K562 (cell line): Measurements from ENCODE around the gene NKD1. TPM values are rescaled to one million over a fixed set of nuclear protein-coding genes. Genes with fewer than 3 reads are reported as not detected.

ENCODE experiments used
- ATAC-seq: fragments of 200-7000 bp; cut with Tn5 transposase; 3 replicates; pipeline ENCODE4 v1.9.1; 2020; ENCODE audit warnings: moderate library complexity
- BruUV-seq: library from RNA; stranded (reverse); fragments of 400-500 nt; replicated peaks from 2 replicates; lab custom pipeline; 2021; lab: Mats Ljungman, UMichigan
- CTCF ChIA-PET: fragments of 300-600 bp; formaldehyde crosslinking; extraction: SDS; loops from one replicate; lab custom pipeline; 2021; ENCODE audit warnings: low intra/inter-chr PET ratio; lab: Yijun Ruan, JAX
- POLR2A ChIA-PET: fragments of 300-600, 350-650 bp; sonication (Branson Sonifier 250); formaldehyde crosslinking; extraction: SDS; loops from one replicate; lab custom pipeline; 2021; ENCODE audit warnings: antibody characterized with exemption, inconsistent platforms; lab: Yijun Ruan, JAX
- DNase-seq, 4 experiments: peaks; one replicate each; pipeline versions ENCODE4 v3.0.0 to v3.0.0-alpha.2; 2011 to 2018; ENCODE audit warnings: low spot score in 3 of 4, mixed read lengths in 3 of 4; ENCODE audit errors: extremely low read depth in 1 of 4
- FAIRE-seq: peaks from 2 replicates; lab custom pipeline; 2011; peaks lifted over from hg19 to GRCh38; lab: Jason Lieb, UNC
- H2AFZ ChIP-seq: 2 replicates; pipeline ENCODE4 v1.6.0; 2011; ENCODE audit warnings: low read depth, low read length, control low read depth, inconsistent platforms
- H3K27ac ChIP-seq: fragments of 200-600 bp; 3 replicates; pipeline ENCODE4 v1.8.0; 2011; ENCODE audit warnings: low read depth, mild to moderate bottlenecking, control low read depth, inconsistent platforms, low read length, moderate library complexity, mixed read lengths; ENCODE audit errors: extremely low read depth
- H3K27me3 ChIP-seq, 2 experiments: fragments of 300-600 bp in 1 of 2; 2 replicates in 1 of 2; 3 replicates in 1 of 2; pipeline versions ENCODE4 v1.6.0 to v1.8.0; 2011; ENCODE audit warnings: inconsistent platforms in 2 of 2, low read length in 2 of 2, mild to moderate bottlenecking in 1 of 2, mixed read lengths in 1 of 2, moderate library complexity in 1 of 2; ENCODE audit not compliant: control insufficient read depth in 2 of 2, insufficient read depth in 2 of 2
- H3K36me3 ChIP-seq: fragments of 300-600 bp; 3 replicates; pipeline ENCODE4 v1.8.0; 2011; ENCODE audit warnings: mild to moderate bottlenecking, low read length, inconsistent platforms; ENCODE audit not compliant: control insufficient read depth, insufficient read depth
- H3K4me1 ChIP-seq, 2 experiments: fragments of 200-600 bp in 1 of 2; replicated peaks in 1 of 2; 2 replicates in 1 of 2; 3 replicates in 1 of 2; pipeline versions ENCODE4 v1.5.1 to v1.8.0; 2011; ENCODE audit warnings: inconsistent platforms in 2 of 2, low read length in 2 of 2, mild to moderate bottlenecking in 1 of 2, mixed read lengths in 1 of 2, moderate library complexity in 1 of 2; ENCODE audit not compliant: control insufficient read depth in 2 of 2, insufficient read depth in 2 of 2
- H3K4me2 ChIP-seq: 2 replicates; pipeline ENCODE4 v1.6.1; 2011; ENCODE audit warnings: low read length, control low read depth, inconsistent platforms, mixed read lengths; ENCODE audit not compliant: insufficient read depth
- H3K4me3 ChIP-seq: fragments of 200-600 bp; sonication (generic), shearing (Covaris generic); 2 replicates; pipeline ENCODE4 v1.5.1; 2016; ENCODE audit warnings: control low read depth, inconsistent platforms
- H3K79me2 ChIP-seq: fragments of 200-600 bp; 3 replicates; pipeline ENCODE4 v1.8.0; 2011; ENCODE audit warnings: low read length, inconsistent platforms; ENCODE audit not compliant: control insufficient read depth, insufficient read depth
- H3K9ac ChIP-seq, 2 experiments: 2 replicates each; pipeline versions ENCODE4 v1.6.0 to v1.6.1; 2011; ENCODE audit warnings: low read depth in 2 of 2, low read length in 2 of 2, control low read depth in 1 of 2, inconsistent platforms in 1 of 2, mild to moderate bottlenecking in 1 of 2, mixed read lengths in 1 of 2; ENCODE audit not compliant: insufficient read depth in 1 of 2
- H3K9me1 ChIP-seq: one replicate; pipeline ENCODE4 v1.6.0; 2011; ENCODE audit warnings: inconsistent platforms, mild to moderate bottlenecking, low read length, moderate library complexity; ENCODE audit not compliant: control insufficient read depth, insufficient read depth
- H3K9me3 ChIP-seq: replicated peaks from 2 replicates; pipeline ENCODE4 v1.5.1; 2011; ENCODE audit warnings: low read depth, low read length, inconsistent platforms; ENCODE audit not compliant: control insufficient read depth, insufficient read depth
- H4K20me1 ChIP-seq: replicated peaks from 2 replicates; pipeline ENCODE4 v1.6.1; 2011; ENCODE audit warnings: low read length, inconsistent platforms, mixed read lengths; ENCODE audit not compliant: control insufficient read depth, insufficient read depth
- EWSR1 ChIP-seq: fragments of 450-650 bp; IDR thresholded peaks from 2 replicates; pipeline ENCODE4 v1.6.1; 2018; ENCODE audit warnings: borderline replicate concordance, mild to moderate bottlenecking, low read depth, moderate library complexity; ENCODE audit not compliant: partially characterized antibody
- FOXK2 ChIP-seq, 2 experiments: fragments of 450-650 bp; IDR thresholded peaks in 1 of 2; conservative IDR thresholded peaks in 1 of 2; 2 replicates each; pipeline ENCODE4 v1.6.1; 2016; ENCODE audit warnings: low read depth in 2 of 2, mild to moderate bottlenecking in 1 of 2
- HOXB6 ChIP-seq: fragments of 250-450 bp; sonication (Bioruptor Pico); IDR thresholded peaks from 2 replicates; pipeline ENCODE4 v1.5.1; 2022; ENCODE audit warnings: mild to moderate bottlenecking, borderline replicate concordance
- MCM7 ChIP-seq, 2 experiments: fragments of 450-650 bp; IDR thresholded peaks; 2 replicates each; pipeline ENCODE4 v1.6.1; 2016 to 2018
- SIN3A ChIP-seq, 2 experiments: fragments of 150-350 bp in 1 of 2; IDR thresholded peaks; 2 replicates each; pipeline ENCODE4 v1.6.1; 2011 to 2016; ENCODE audit warnings: borderline replicate concordance in 2 of 2, low read depth in 2 of 2, low read length in 2 of 2, mild to moderate bottlenecking in 2 of 2, moderate library complexity in 2 of 2; ENCODE audit not compliant: control insufficient read depth in 1 of 2
- TAF1 ChIP-seq: IDR thresholded peaks from 2 replicates; pipeline ENCODE4 v1.6.1; 2011; ENCODE audit warnings: mild to moderate bottlenecking, low read length, moderate library complexity; ENCODE audit not compliant: insufficient read depth, control insufficient read depth, severe bottlenecking; ENCODE audit errors: extremely low read depth
- ZC3H11A ChIP-seq: IDR thresholded peaks from 2 replicates; pipeline ENCODE4 v1.6.1; 2012; ENCODE audit warnings: low read depth, low read length, improper control_type of control experiment
- ZNF551 ChIP-seq: fragments of 250-450 bp; sonication (Bioruptor Pico); IDR thresholded peaks from 2 replicates; pipeline ENCODE4 v1.5.0; 2021; ENCODE audit warnings: mild to moderate bottlenecking, moderate library complexity
- ZNF785 ChIP-seq: fragments of 250-450 bp; sonication (Bioruptor Pico); IDR thresholded peaks from 2 replicates; pipeline ENCODE4 v1.4.0; 2020; ENCODE audit warnings: mild to moderate bottlenecking
- WGBS: fragments of 100-300 bp; shearing (Covaris generic); methylation state at CpG from one replicate; pipeline ENCODE4 v1.1.6; 2016; ENCODE audit warnings: low coverage, mixed read lengths; ENCODE audit not compliant: insufficient coverage; ENCODE audit errors: missing lambda C conversion rate; 5-methylcytosine and 5-hydroxymethylcytosine counted together
- in situ Hi-C: fragments of 300-500 bp; cut with MboI; formaldehyde crosslinking; loops from 4 replicates; pipeline ENCODE4 v1.15.0; 2018; ENCODE audit warnings: inconsistent platforms, mixed read lengths
- intact Hi-C: fragments of 100-400 bp; cut with micrococcal nuclease; formaldehyde crosslinking; loops from 2 replicates; pipeline ENCODE4 v1.14.2; 2022
- polyA plus RNA-seq, 8 experiments: library from polyadenylated mRNA; depleted of rRNA in 4 of 8; stranded (reverse) in 5 of 8; unstranded in 3 of 8; fragments of >200 nt; fragmentation: Nextera tagmentation in 2 of 8; fragmentation: Illumina TruSeq in 1 of 8; extraction: Ambion mirVana in 2 of 8; extraction: Trizol in 1 of 8; gene quantifications; 2 replicates each; pipeline versions ENCODE4 v1.2.1 to v1.2.3, GENCODE V29; 2011 to 2014; ENCODE audit warnings: inconsistent platforms in 1 of 8, missing spikeins in 1 of 8
- total RNA-seq, 7 experiments: library from RNA; depleted of rRNA in 6 of 7; stranded (reverse); fragments of >200 nt in 6 of 7; fragmentation: Illumina TruSeq in 2 of 7; extraction: Trizol in 2 of 7; gene quantifications; 2 replicates each; pipeline versions ENCODE4 v1.2.1 to v1.2.3, GENCODE V29; 2011 to 2021; ENCODE audit warnings: low replicate concordance in 1 of 7
- TF ChIP-seq, protein P1 (sequence below): fragments of 200-600 bp; sonication (generic); IDR thresholded peaks from one replicate; pipeline ENCODE4 v1.6.1; 2012; ENCODE audit warnings: mild to moderate bottlenecking, low read depth, low read length, inconsistent platforms
- TF ChIP-seq, protein P2 (sequence below): sonication (generic); formaldehyde crosslinking; IDR thresholded peaks from 2 replicates; pipeline ENCODE4 v1.8.0; 2022; ENCODE audit warnings: missing genetic modification reagents, mild to moderate bottlenecking, moderate library complexity, borderline replicate concordance

NKD1 gene
- total and polyA plus RNA-seq, 9 of the 15 experiments (the other 6 are each of a cell fraction or from before 2014, with no cell fraction given) = under 0.01 to 0.24 (median 0.04) TPM; not detected in 2

DNA sequence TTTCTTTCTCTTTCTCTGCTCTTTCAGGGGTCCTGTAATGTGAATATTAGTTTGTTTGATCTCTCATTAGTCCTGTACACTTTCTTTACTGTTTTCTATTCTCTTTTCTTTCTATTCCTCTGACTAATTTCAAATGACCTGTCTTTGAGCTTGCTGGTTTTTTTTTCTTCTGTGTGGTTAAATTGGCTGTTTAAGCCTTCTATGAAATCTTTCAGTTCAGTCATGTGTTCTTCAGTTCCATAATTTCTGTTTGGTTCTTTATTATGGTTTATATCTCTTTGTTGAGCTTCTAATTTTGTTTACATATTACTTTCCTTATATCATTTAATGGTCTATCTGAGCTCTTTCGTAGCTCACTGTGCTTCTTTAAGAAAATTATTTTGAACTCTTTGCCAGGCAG lies 31.3 kb upstream of the NKD1 start:
- ChIA-PET POLR2A (no interaction called here), CTCF (no interaction called here)
- FAIRE-seq (no peak), ATAC-seq (no peak), DNase-seq (no peak)
- no peak overlapping the region for H3K9ac ChIP-seq
- H3K9me1 ChIP-seq = no peaks in the 10 kb centered on the region
- no peak overlapping the region for H3K27ac ChIP-seq
- H3K4me2 ChIP-seq = no peak overlapping the region
- no peaks in the 10 kb centered on the region for H3K27me3 ChIP-seq
- H3K4me1 ChIP-seq = no peaks in the 10 kb centered on the region
- BruUV-seq = no TSS peak
- in situ Hi-C loops = loop anchor here (25.0 kb wide), 1 partner anchor 305 kb away; no protein-coding TSS in a partner anchor
- H3K36me3 ChIP-seq = no peaks in the 10 kb centered on the region
- H3K79me2 ChIP-seq = no peaks in the 10 kb centered on the region
- intact Hi-C loops = no loop called here
- 0% methylated on average over 1 of the region's 1 CpG for WGBS
- H3K9me3 ChIP-seq = no peaks in the 10 kb centered on the region
- no peaks in the 10 kb centered on the region for H4K20me1 ChIP-seq
- no peak overlapping the region for H3K4me3 ChIP-seq
- no peak overlapping the region for H2AFZ ChIP-seq
- TF ChIP-seq SIN3A (IDR thresholded peaks at IDR 0.05; ENCODE audit: borderline replicate concordance in 2 of 2, control insufficient read depth in 1 of 2, low read depth in 2 of 2, low read length in 2 of 2) (no peak), MCM7 (IDR thresholded peaks at IDR 0.05) (no peak), TAF1 (no peak), ZNF785 (no peak), ZNF551 (CRISPR knock-in tag) (no peak), FOXK2 (conservative IDR thresholded peaks at IDR 0.05 in 1 of 2, IDR thresholded peaks at IDR 0.05 in 1 of 2; ENCODE audit: low read depth in 2 of 2) (no peak), EWSR1 (no peak), HOXB6 (CRISPR knock-in tag) (no peak), ZC3H11A (no peak)
- TF ChIP-seq, protein P1, sequence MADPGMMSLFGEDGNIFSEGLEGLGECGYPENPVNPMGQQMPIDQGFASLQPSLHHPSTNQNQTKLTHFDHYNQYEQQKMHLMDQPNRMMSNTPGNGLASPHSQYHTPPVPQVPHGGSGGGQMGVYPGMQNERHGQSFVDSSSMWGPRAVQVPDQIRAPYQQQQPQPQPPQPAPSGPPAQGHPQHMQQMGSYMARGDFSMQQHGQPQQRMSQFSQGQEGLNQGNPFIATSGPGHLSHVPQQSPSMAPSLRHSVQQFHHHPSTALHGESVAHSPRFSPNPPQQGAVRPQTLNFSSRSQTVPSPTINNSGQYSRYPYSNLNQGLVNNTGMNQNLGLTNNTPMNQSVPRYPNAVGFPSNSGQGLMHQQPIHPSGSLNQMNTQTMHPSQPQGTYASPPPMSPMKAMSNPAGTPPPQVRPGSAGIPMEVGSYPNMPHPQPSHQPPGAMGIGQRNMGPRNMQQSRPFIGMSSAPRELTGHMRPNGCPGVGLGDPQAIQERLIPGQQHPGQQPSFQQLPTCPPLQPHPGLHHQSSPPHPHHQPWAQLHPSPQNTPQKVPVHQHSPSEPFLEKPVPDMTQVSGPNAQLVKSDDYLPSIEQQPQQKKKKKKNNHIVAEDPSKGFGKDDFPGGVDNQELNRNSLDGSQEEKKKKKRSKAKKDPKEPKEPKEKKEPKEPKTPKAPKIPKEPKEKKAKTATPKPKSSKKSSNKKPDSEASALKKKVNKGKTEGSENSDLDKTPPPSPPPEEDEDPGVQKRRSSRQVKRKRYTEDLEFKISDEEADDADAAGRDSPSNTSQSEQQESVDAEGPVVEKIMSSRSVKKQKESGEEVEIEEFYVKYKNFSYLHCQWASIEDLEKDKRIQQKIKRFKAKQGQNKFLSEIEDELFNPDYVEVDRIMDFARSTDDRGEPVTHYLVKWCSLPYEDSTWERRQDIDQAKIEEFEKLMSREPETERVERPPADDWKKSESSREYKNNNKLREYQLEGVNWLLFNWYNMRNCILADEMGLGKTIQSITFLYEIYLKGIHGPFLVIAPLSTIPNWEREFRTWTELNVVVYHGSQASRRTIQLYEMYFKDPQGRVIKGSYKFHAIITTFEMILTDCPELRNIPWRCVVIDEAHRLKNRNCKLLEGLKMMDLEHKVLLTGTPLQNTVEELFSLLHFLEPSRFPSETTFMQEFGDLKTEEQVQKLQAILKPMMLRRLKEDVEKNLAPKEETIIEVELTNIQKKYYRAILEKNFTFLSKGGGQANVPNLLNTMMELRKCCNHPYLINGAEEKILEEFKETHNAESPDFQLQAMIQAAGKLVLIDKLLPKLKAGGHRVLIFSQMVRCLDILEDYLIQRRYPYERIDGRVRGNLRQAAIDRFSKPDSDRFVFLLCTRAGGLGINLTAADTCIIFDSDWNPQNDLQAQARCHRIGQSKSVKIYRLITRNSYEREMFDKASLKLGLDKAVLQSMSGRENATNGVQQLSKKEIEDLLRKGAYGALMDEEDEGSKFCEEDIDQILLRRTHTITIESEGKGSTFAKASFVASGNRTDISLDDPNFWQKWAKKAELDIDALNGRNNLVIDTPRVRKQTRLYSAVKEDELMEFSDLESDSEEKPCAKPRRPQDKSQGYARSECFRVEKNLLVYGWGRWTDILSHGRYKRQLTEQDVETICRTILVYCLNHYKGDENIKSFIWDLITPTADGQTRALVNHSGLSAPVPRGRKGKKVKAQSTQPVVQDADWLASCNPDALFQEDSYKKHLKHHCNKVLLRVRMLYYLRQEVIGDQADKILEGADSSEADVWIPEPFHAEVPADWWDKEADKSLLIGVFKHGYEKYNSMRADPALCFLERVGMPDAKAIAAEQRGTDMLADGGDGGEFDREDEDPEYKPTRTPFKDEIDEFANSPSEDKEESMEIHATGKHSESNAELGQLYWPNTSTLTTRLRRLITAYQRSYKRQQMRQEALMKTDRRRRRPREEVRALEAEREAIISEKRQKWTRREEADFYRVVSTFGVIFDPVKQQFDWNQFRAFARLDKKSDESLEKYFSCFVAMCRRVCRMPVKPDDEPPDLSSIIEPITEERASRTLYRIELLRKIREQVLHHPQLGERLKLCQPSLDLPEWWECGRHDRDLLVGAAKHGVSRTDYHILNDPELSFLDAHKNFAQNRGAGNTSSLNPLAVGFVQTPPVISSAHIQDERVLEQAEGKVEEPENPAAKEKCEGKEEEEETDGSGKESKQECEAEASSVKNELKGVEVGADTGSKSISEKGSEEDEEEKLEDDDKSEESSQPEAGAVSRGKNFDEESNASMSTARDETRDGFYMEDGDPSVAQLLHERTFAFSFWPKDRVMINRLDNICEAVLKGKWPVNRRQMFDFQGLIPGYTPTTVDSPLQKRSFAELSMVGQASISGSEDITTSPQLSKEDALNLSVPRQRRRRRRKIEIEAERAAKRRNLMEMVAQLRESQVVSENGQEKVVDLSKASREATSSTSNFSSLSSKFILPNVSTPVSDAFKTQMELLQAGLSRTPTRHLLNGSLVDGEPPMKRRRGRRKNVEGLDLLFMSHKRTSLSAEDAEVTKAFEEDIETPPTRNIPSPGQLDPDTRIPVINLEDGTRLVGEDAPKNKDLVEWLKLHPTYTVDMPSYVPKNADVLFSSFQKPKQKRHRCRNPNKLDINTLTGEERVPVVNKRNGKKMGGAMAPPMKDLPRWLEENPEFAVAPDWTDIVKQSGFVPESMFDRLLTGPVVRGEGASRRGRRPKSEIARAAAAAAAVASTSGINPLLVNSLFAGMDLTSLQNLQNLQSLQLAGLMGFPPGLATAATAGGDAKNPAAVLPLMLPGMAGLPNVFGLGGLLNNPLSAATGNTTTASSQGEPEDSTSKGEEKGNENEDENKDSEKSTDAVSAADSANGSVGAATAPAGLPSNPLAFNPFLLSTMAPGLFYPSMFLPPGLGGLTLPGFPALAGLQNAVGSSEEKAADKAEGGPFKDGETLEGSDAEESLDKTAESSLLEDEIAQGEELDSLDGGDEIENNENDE = no peak
- TF ChIP-seq, protein P2, sequence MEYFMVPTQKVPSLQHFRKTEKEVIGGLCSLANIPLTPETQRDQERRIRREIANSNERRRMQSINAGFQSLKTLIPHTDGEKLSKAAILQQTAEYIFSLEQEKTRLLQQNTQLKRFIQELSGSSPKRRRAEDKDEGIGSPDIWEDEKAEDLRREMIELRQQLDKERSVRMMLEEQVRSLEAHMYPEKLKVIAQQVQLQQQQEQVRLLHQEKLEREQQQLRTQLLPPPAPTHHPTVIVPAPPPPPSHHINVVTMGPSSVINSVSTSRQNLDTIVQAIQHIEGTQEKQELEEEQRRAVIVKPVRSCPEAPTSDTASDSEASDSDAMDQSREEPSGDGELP (CRISPR knock-in tag) = no peak
